ENCODE results near the gene KIF26B.

- no peak for TF ChIP-seq POLR2A (IDR thresholded peaks at IDR 0.05)
- TF ChIP-seq, protein P1, sequence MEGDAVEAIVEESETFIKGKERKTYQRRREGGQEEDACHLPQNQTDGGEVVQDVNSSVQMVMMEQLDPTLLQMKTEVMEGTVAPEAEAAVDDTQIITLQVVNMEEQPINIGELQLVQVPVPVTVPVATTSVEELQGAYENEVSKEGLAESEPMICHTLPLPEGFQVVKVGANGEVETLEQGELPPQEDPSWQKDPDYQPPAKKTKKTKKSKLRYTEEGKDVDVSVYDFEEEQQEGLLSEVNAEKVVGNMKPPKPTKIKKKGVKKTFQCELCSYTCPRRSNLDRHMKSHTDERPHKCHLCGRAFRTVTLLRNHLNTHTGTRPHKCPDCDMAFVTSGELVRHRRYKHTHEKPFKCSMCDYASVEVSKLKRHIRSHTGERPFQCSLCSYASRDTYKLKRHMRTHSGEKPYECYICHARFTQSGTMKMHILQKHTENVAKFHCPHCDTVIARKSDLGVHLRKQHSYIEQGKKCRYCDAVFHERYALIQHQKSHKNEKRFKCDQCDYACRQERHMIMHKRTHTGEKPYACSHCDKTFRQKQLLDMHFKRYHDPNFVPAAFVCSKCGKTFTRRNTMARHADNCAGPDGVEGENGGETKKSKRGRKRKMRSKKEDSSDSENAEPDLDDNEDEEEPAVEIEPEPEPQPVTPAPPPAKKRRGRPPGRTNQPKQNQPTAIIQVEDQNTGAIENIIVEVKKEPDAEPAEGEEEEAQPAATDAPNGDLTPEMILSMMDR (IDR thresholded peaks at IDR 0.05) = no peak
These were observed 411.3 kb downstream of the KIF26B start for GRCh38 chr1:245566134-245566533.
